GM12878 (cell line): ENCODE measurements around the gene PROSER3. TPM values are rescaled to one million over a fixed set of nuclear protein-coding genes. Genes with fewer than 3 reads are reported as not detected.

ENCODE experiments used
- ASH2L ChIP-seq: fragments of 300-600, 200-600 bp; sonication (generic); IDR thresholded peaks from 2 replicates; pipeline ENCODE4 v1.6.1; 2017; ENCODE audit warnings: low read depth, mild to moderate bottlenecking, borderline replicate concordance
- BHLHE40 ChIP-seq, 2 experiments: fragments of 450-650 bp in 1 of 2; IDR thresholded peaks; 2 replicates each; pipeline ENCODE4 v1.6.1; 2011 to 2017; ENCODE audit warnings: low read depth in 2 of 2, borderline replicate concordance in 1 of 2, improper control_type of control experiment in 1 of 2, low read length in 1 of 2, mild to moderate bottlenecking in 1 of 2
- CEBPB ChIP-seq, 2 experiments: fragments of 150-350 bp in 1 of 2; IDR thresholded peaks; 2 replicates each; pipeline ENCODE4 v1.6.1; 2012 to 2014; ENCODE audit warnings: low read depth in 2 of 2, low read length in 2 of 2, borderline replicate concordance in 1 of 2, inconsistent platforms in 1 of 2
- CHD4 ChIP-seq: fragments of 200-600 bp; sonication (generic); IDR thresholded peaks from 2 replicates; pipeline ENCODE4 v1.6.1; 2016; ENCODE audit warnings: mild to moderate bottlenecking
- ETV6 ChIP-seq, 2 experiments: fragments of 450-650 bp in 1 of 2; IDR thresholded peaks in 1 of 2; conservative IDR thresholded peaks in 1 of 2; 2 replicates each; pipeline ENCODE4 v1.6.1; 2014; ENCODE audit warnings: antibody characterized with exemption in 1 of 2, borderline replicate concordance in 1 of 2, low read depth in 1 of 2, mild to moderate bottlenecking in 1 of 2, moderate library complexity in 1 of 2
- FOXM1 ChIP-seq: IDR thresholded peaks from 2 replicates; pipeline ENCODE4 v1.6.1; 2012; ENCODE audit warnings: low read depth, mild to moderate bottlenecking, inconsistent platforms, low read length, moderate library complexity
- GABPA ChIP-seq: IDR thresholded peaks from 2 replicates; pipeline ENCODE4 v1.6.1; 2014; ENCODE audit warnings: antibody characterized with exemption, low read depth, mild to moderate bottlenecking, inconsistent platforms
- KLF5 ChIP-seq: fragments of 450-650 bp; IDR thresholded peaks from 2 replicates; pipeline ENCODE4 v1.6.1; 2014; ENCODE audit warnings: mild to moderate bottlenecking; ENCODE audit not compliant: partially characterized antibody
- MTA2 ChIP-seq: fragments of 450-650 bp; IDR thresholded peaks from 2 replicates; pipeline ENCODE4 v1.6.1; 2016; ENCODE audit warnings: low read depth, mild to moderate bottlenecking, moderate library complexity
- MYC ChIP-seq: IDR thresholded peaks from 2 replicates; pipeline ENCODE4 v1.6.1; 2011; ENCODE audit warnings: mild to moderate bottlenecking, low read length, moderate library complexity, inconsistent platforms; ENCODE audit not compliant: insufficient read depth, insufficient replicate concordance, insufficient read length, severe bottlenecking
- NFYA ChIP-seq: IDR thresholded peaks from 2 replicates; pipeline ENCODE4 v1.6.1; 2011; ENCODE audit warnings: low read depth, mild to moderate bottlenecking, low read length, improper control_type of control experiment, borderline replicate concordance
- POLR2A ChIP-seq: IDR thresholded peaks from 2 replicates; pipeline ENCODE4 v1.6.1; 2011; ENCODE audit warnings: low read depth, mild to moderate bottlenecking, low read length
- RAD21 ChIP-seq: IDR thresholded peaks from 2 replicates; pipeline ENCODE4 v1.6.1; 2011; ENCODE audit warnings: mild to moderate bottlenecking, low read depth, low read length, moderate library complexity; ENCODE audit not compliant: insufficient read depth
- RUNX3 ChIP-seq: IDR thresholded peaks from 2 replicates; pipeline ENCODE4 v1.6.1; 2012; ENCODE audit warnings: low read length, inconsistent platforms
- SREBF1 ChIP-seq: IDR thresholded peaks from 2 replicates; pipeline ENCODE4 v1.6.1; 2012; ENCODE audit warnings: mild to moderate bottlenecking, low read length
- SREBF2 ChIP-seq: IDR thresholded peaks from 2 replicates; pipeline ENCODE4 v1.6.1; 2012; ENCODE audit warnings: mild to moderate bottlenecking, low read length
- SUPT20H ChIP-seq: IDR thresholded peaks from 2 replicates; pipeline ENCODE4 v1.6.1; 2011; ENCODE audit warnings: low read depth, mild to moderate bottlenecking, low read length, moderate library complexity, borderline replicate concordance; ENCODE audit not compliant: control insufficient read depth
- USF1 ChIP-seq: IDR thresholded peaks from 2 replicates; pipeline ENCODE4 v1.6.1; 2011; ENCODE audit warnings: borderline replicate concordance, low read depth, mild to moderate bottlenecking, moderate library complexity, mixed read lengths, low read length; ENCODE audit not compliant: insufficient read depth; ENCODE audit errors: extremely low read length
- USF2 ChIP-seq: IDR thresholded peaks from 2 replicates; pipeline ENCODE4 v1.6.1; 2011; ENCODE audit warnings: low read depth, low read length, improper control_type of control experiment, borderline replicate concordance
- ZBTB33 ChIP-seq: fragments of 450-650 bp; IDR thresholded peaks from 2 replicates; pipeline ENCODE4 v1.6.1; 2017; ENCODE audit warnings: mild to moderate bottlenecking
- ZNF687 ChIP-seq: fragments of 450-650 bp; IDR thresholded peaks from 2 replicates; pipeline ENCODE4 v1.6.1; 2017; ENCODE audit warnings: mild to moderate bottlenecking, moderate library complexity
- polyA plus RNA-seq, 11 experiments: library from polyadenylated mRNA; depleted of rRNA in 4 of 11; unstranded in 6 of 11; stranded (reverse) in 5 of 11; fragments of >200 nt; fragmentation: Nextera tagmentation in 4 of 11; fragmentation: Illumina TruSeq in 1 of 11; extraction: Ambion mirVana in 4 of 11; extraction: Trizol in 1 of 11; gene quantifications; 1 replicate in 1 of 11; 2 replicates in 10 of 11; pipeline versions ENCODE4 v1.2.1 to v1.2.3, GENCODE V29; 2011 to 2016; ENCODE audit warnings: inconsistent platforms in 2 of 11, missing spikeins in 2 of 11, low read depth in 1 of 11
- total RNA-seq, 4 experiments: library from RNA; depleted of rRNA in 3 of 4; stranded (reverse); fragments of >200 nt in 3 of 4; fragmentation: Illumina TruSeq in 1 of 4; extraction: Trizol in 1 of 4; gene quantifications; 2 replicates each; pipeline versions ENCODE4 v1.2.1 to v1.2.3, GENCODE V29; 2013 to 2021

PROSER3 gene
- total and polyA plus RNA-seq, 10 of the 15 experiments (the other 5 are each of a cell fraction or from before 2014, with no cell fraction given) = 0.85 to 25.1 (median 9.6) TPM

- TF ChIP-seq MYC (peak; percentile 56), NFYA (no peak), RUNX3 (peak; percentile 79), USF2 (no peak), RAD21 (no peak), MTA2 (peak; percentile 50; the same call in 1 of the 2 replicates), ASH2L (peak; percentile 84; the same call in 1 of the 2 replicates), SREBF1 (no peak), GABPA (no peak), USF1 (no peak), KLF5 (no peak), SUPT20H (no peak), CHD4 (no peak), ETV6 (conservative IDR thresholded peaks at IDR 0.05 in 1 of 2, IDR thresholded peaks at IDR 0.05 in 1 of 2; ENCODE audit: borderline replicate concordance in 1 of 2, low read depth in 1 of 2) (peak in 1 of 2 experiments; percentile 82; a peak in 2 of 4 replicates), SREBF2 (no peak), ZBTB33 (no peak), BHLHE40 (IDR thresholded peaks at IDR 0.05; ENCODE audit: borderline replicate concordance in 1 of 2, low read depth in 2 of 2, low read length in 1 of 2) (peak; percentile 59 to 74), CEBPB (IDR thresholded peaks at IDR 0.05; ENCODE audit: borderline replicate concordance in 1 of 2, low read depth in 2 of 2, low read length in 2 of 2) (no peak), ZNF687 (peak; percentile 99), POLR2A (peak; percentile 69), FOXM1 (peak; percentile 22; the same call in 1 of the 2 replicates)
These were observed 46.9 kb upstream of the PROSER3 start (continued) for GRCh38 chr19:35710784-35711723.
